ENCODE data around the gene RIN3. TPM values are rescaled to one million over a fixed set of nuclear protein-coding genes. Genes with fewer than 3 reads are reported as not detected.
A peak's percentile ranks its signal among the peaks of the same experiment; 100 is the strongest.

RIN3 gene
- total RNA-seq, 1 donor from 2014 or later = 6.9 TPM

GRCh38 chr14:92613008-92613658, 99.6 kb downstream of the RIN3 start:
- DNase-seq (ENCODE audit: low spot score, unreplicated experiment) = no peak
- Mint-ChIP-seq H3K27me3 (no peaks in the 10 kb centered on the region), H3K36me3 (ENCODE audit: insufficient read depth) (peaks cover 2% of the 10 kb centered on the region), H3K9me3 (ENCODE audit: low read depth) (no peaks in the 10 kb centered on the region), H3K4me3 (ENCODE audit: low read depth) (no peak overlapping the region), H3K4me1 (ENCODE audit: low read depth) (no peaks in the 10 kb centered on the region), H3K27ac (no peak overlapping the region)
- TF ChIP-seq CTCF (IDR thresholded peaks at IDR 0.05; ENCODE audit: unreplicated experiment) = peak; percentile 63

- H3K27ac Mint-ChIP-seq = no peak overlapping the region
- DNase-seq (ENCODE audit: low spot score, unreplicated experiment) = no peak
- H3K4me1 Mint-ChIP-seq (ENCODE audit: low read depth) = no peaks in the 10 kb centered on the region
- H3K36me3 Mint-ChIP-seq (ENCODE audit: insufficient read depth) = peaks cover 2% of the 10 kb centered on the region
- no peaks in the 10 kb centered on the region for H3K9me3 Mint-ChIP-seq (ENCODE audit: low read depth)
- TF ChIP-seq CTCF (IDR thresholded peaks at IDR 0.05; ENCODE audit: unreplicated experiment) = no peak
- no peaks in the 10 kb centered on the region for H3K27me3 Mint-ChIP-seq
- H3K4me3 Mint-ChIP-seq (ENCODE audit: low read depth) = no peak overlapping the region
Measured at GRCh38 chr14:92613681-92614260, 100.2 kb downstream of the RIN3 start.

GRCh38 chr14:92615451-92615850, 101.9 kb downstream of the RIN3 start:
- no peak for TF ChIP-seq CTCF (IDR thresholded peaks at IDR 0.05; ENCODE audit: unreplicated experiment)
- Mint-ChIP-seq H3K4me1 (ENCODE audit: low read depth) (no peaks in the 10 kb centered on the region), H3K4me3 (ENCODE audit: low read depth) (no peak overlapping the region), H3K36me3 (ENCODE audit: insufficient read depth) (peaks cover 4% of the 10 kb centered on the region), H3K9me3 (ENCODE audit: low read depth) (no peaks in the 10 kb centered on the region), H3K27ac (no peak overlapping the region), H3K27me3 (no peaks in the 10 kb centered on the region)
- DNase-seq (ENCODE audit: low spot score, unreplicated experiment) = no peak

GRCh38 chr14:92616178-92616577, 102.6 kb downstream of the RIN3 start:
- H3K9me3 Mint-ChIP-seq (ENCODE audit: low read depth) = peaks cover under 1% of the 10 kb centered on the region
- peaks cover 4% of the 10 kb centered on the region for H3K36me3 Mint-ChIP-seq (ENCODE audit: insufficient read depth)
- no peak for TF ChIP-seq CTCF (IDR thresholded peaks at IDR 0.05; ENCODE audit: unreplicated experiment)
- H3K4me1 Mint-ChIP-seq (ENCODE audit: low read depth) = no peaks in the 10 kb centered on the region
- H3K4me3 Mint-ChIP-seq (ENCODE audit: low read depth) = no peak overlapping the region
- H3K27ac Mint-ChIP-seq = no peak overlapping the region
- H3K27me3 Mint-ChIP-seq = no peaks in the 10 kb centered on the region
- DNase-seq (ENCODE audit: low spot score, unreplicated experiment) = no peak

- Mint-ChIP-seq H3K4me3 (ENCODE audit: low read depth) (no peak overlapping the region), H3K27ac (no peak overlapping the region), H3K4me1 (ENCODE audit: low read depth) (no peaks in the 10 kb centered on the region), H3K9me3 (ENCODE audit: low read depth) (peaks cover 12% of the 10 kb centered on the region), H3K27me3 (no peaks in the 10 kb centered on the region), H3K36me3 (ENCODE audit: insufficient read depth) (peaks cover 5% of the 10 kb centered on the region)
- TF ChIP-seq CTCF (IDR thresholded peaks at IDR 0.05; ENCODE audit: unreplicated experiment) = no peak
- no peak for DNase-seq (ENCODE audit: low spot score, unreplicated experiment)
Measured at GRCh38 chr14:92617581-92617980, 104.0 kb downstream of the RIN3 start.

Measured in progenitor cell of endocrine pancreas (in vitro differentiated cells).